Esophagus squamous epithelium (tissue), 4 donors: ENCODE results near the gene MTURN.

Source experiments
- CTCF ChIP-seq, 6 experiments: fragments of 450-650 bp in 4 of 6; fragments of 200-600 bp in 2 of 6; sonication (generic) in 2 of 6; IDR thresholded peaks; one replicate each; pipeline ENCODE4 v1.5.1; 2016 to 2019; ENCODE audit warnings: antibody characterized with exemption in 6 of 6, mild to moderate bottlenecking in 4 of 6, moderate library complexity in 4 of 6
- POLR2A ChIP-seq, 4 donors: fragments of 450-650 bp; IDR thresholded peaks; one replicate each; pipeline ENCODE4 v1.6.1; 2017; ENCODE audit warnings: antibody characterized with exemption in 4 of 4, mild to moderate bottlenecking in 4 of 4, moderate library complexity in 3 of 4

DNA sequence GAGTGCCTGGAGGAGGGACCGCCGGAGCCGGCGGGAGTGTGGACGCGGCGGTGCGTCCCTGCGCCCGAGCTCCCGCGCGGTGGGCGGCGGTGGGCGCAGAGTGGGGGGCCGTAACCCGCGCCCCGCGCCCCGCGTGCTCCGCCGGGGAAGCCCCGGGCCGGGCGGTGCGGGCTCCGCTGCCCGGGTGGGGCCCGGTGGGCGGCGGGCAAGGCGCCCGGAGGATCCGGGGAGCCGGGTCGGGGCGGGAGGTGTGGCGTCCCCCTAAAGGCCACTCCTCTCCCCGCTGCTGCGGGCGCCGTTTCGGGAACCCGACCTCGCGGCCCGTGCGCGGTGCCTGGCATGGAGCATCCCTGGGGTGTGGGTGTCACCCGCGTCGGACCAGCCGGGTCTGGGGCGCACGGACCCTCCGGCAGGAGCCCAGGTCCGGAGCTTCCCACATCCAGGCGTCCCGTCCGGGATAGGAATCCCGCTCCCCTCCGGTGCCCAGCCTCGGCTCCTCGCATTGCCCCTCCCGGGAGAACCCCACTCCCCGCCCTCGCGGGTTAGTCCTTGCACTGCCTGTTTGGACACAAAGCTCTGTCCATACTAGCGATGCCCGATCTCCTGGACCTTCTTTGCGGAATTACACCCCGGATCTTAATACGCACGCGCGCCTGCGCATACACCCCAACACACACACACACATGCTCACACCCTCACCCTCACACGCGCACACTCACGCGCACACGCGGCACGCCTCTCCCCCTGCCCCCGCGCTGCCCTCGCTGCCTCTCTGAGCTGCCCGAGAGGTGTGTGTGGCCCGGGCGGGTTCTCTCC, 723 bp downstream of the MTURN start:
- TF ChIP-seq CTCF (IDR thresholded peaks at IDR 0.05) (peak in 1 of 6 experiments; percentile 3), POLR2A (IDR thresholded peaks at IDR 0.05) (peak in 1 of 4 donors; percentile 43)
